Inflammatory macrophage treated with lipopolysaccharide for 1 hour (primary cell): Measurements from ENCODE around the gene SGO1.
A peak's percentile ranks its signal among the peaks of the same experiment; 100 is the strongest.

Experiments used
- DNase-seq, 2 donors: peaks; one replicate each; pipeline ENCODE4 v3.0.0-alpha.2; 2020 to 2022

The SGO1 gene

GRCh38 chr3:20154078-20154477, 31.9 kb downstream of the SGO1 start:
- no peak for DNase-seq

- no peak for DNase-seq
Observed at GRCh38 chr3:20148466-20148865, 37.5 kb downstream of the SGO1 start.

GRCh38 chr3:20147361-20147760, 38.6 kb downstream of the SGO1 start:
- DNase-seq: no peak

GRCh38 chr3:20146301-20146700, 39.7 kb downstream of the SGO1 start:
- no peak for DNase-seq

- no peak for DNase-seq
Observed at GRCh38 chr3:20145874-20146273, 40.1 kb downstream of the SGO1 start.

GRCh38 chr3:20143519-20143918, 42.5 kb downstream of the SGO1 start:
- no peak for DNase-seq

- DNase-seq: no peak
Observed at GRCh38 chr3:20142517-20142916, 43.5 kb downstream of the SGO1 start.

GRCh38 chr3:20141851-20142250, 44.2 kb downstream of the SGO1 start:
- DNase-seq: no peak

GRCh38 chr3:20141316-20141715, 44.7 kb downstream of the SGO1 start:
- no peak for DNase-seq

- no peak for DNase-seq
Observed at GRCh38 chr3:20140881-20141280, 45.1 kb downstream of the SGO1 start.

- DNase-seq: no peak
Observed at GRCh38 chr3:20137647-20138046, 48.4 kb downstream of the SGO1 start.

GRCh38 chr3:20136231-20136630, 49.8 kb downstream of the SGO1 start:
- no peak for DNase-seq

GRCh38 chr3:20130106-20130505, 55.9 kb downstream of the SGO1 start:
- no peak for DNase-seq

GRCh38 chr3:20128358-20128757, 57.6 kb downstream of the SGO1 start:
- no peak for DNase-seq

GRCh38 chr3:20125897-20126296, 60.1 kb downstream of the SGO1 start:
- DNase-seq: peak; percentile 68 to 71

- no peak for DNase-seq
Observed at GRCh38 chr3:20125289-20125688, 60.7 kb downstream of the SGO1 start.

- DNase-seq: no peak
Observed at GRCh38 chr3:20123131-20123652, 62.8 kb downstream of the SGO1 start.

- DNase-seq: no peak
Observed at GRCh38 chr3:20121088-20121487, 64.9 kb downstream of the SGO1 start.
